ENCODE measurements around the gene RABEP1.

- TF ChIP-seq CTCF (IDR thresholded peaks at IDR 0.05) (no peak), POLR2A (IDR thresholded peaks at IDR 0.05) (no peak)
Observed at GRCh38 chr17:5257124-5257523, 25.0 kb upstream of the RABEP1 start.

Data from uterus (tissue), 2 donors.